Dermis blood vessel endothelial cell (primary cell): Measurements from ENCODE around the gene CDH6. TPM values are rescaled to one million over a fixed set of nuclear protein-coding genes. Genes with fewer than 3 reads are reported as not detected.

Experiments
- DNase-seq: peaks from one replicate; pipeline ENCODE4 v3.0.0; 2010
- total RNA-seq: library from RNA; depleted of rRNA; stranded (reverse); fragments of >200 nt; gene quantifications from 2 replicates; pipeline ENCODE4 v1.2.3, GENCODE V29; 2014

Gene CDH6
- total RNA-seq, 1 donor from 2014 or later = 1.5 TPM

DNA sequence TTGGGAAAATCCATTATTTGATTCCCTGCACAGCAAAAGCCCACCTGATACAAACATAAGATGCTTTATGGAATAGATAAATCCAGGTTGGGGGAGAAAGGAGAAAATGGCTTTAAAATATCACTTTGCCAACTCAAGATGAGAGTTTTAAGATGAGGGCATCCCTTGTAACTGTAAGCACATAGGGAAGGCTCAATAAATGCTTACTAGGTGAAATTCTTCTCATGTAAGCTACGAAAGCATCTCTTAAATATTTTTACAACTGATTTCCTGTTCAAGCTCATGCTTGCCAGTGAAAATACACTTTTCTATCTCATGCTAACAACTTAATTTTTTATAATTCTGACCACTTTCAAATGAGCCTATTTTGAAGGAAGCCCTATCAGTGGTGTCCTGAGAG is 11.5 kb downstream of the CDH6 start:
- DNase-seq = no peak

DNA sequence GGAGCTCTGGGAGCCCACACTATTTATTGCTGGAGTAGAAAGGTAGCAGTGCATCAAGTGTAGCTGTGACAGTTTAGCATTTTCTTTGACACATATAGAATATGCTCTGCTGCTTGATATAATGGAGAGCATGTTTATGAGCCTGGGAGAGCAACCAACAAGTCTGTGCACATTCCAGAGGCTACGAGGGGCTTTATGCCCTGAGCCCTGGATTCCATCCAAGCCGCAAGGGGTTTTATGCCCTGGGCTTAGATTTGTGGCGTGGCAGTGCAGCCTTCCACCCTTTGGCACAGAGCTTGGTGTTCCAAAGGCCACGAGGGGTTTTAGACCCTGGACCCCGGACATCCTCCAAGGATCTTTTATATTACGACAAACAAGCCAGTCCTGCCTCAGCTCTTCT is 14.6 kb downstream of the CDH6 start:
- DNase-seq = no peak

DNA sequence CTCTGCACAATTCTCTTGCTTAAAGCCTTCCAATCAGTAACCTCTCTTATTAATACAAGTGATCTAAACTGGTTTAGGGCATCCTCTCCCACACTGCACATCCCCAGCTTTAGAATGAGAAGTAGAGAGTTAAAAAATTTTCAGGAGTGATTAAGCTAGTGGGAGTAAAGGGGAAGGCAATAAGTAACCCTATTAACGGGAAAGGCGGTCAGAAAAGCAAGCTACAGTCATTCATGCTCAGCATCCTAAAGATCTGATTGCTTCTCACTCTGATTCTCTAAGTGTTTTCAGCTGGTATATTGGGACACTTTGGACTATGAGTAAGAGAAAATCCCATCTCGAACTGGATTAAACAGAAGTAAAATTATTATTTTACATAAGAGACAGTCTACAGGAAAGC is 15.8 kb downstream of the CDH6 start:
- no peak for DNase-seq

DNA sequence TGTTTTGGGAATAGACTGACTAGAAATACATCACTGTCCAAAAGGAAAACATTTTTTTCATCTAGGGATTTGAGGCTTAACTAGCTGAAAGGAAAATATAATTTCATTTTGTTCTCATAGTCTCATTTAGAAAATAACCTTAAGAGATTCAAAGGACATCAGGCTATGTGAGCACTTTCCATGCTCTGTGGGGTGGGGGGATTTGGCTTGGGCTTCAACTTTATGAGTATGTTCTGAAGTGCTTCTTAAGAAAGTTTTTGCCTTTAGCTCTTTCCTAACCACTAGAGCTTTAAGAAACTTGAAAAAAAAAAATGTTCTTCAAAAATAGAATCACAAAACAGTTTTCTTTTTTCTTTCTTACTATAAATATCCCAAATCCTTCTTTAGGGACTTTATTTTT is 17.6 kb downstream of the CDH6 start:
- no peak for DNase-seq

DNA sequence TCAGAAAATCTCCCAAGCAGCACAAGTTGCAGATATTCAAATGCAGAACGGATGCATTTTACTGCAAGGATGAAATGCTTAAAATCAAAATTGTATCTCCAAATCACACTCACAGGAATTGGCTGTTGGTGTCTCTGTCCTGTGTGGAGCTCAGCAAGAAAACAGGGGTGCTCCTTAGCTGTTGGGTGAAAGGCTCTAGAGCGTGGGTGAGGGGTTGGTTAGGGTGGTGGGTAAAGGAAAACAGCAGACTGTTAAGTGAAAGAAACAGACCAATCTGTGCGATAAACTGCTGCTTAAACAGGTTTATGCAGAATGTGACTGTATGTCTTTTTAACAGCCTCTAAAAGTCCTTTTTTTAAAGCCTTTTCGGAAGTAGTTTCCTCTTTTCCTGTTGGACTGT is 19.8 kb downstream of the CDH6 start:
- no peak for DNase-seq

DNA sequence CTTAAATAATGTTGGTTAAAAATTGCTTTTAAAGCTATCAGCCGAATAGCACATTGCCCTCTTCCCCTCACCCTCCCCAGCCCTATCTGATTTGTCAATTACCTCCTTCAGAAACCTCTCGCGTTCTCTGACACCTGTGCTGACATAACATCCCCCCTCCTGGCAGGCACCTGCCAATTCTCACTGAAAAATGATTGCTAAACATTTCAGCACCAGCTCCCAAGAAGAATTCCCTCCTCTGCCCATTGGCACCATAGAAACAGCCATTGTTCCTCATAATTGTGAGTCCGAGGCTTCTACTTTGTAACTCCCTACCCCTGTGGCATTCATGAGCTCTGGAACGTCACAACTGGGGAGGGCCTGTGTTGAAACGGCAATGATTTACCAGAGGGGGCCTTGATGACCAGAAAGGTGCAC is 20.2 kb downstream of the CDH6 start:
- no peak for DNase-seq

DNA sequence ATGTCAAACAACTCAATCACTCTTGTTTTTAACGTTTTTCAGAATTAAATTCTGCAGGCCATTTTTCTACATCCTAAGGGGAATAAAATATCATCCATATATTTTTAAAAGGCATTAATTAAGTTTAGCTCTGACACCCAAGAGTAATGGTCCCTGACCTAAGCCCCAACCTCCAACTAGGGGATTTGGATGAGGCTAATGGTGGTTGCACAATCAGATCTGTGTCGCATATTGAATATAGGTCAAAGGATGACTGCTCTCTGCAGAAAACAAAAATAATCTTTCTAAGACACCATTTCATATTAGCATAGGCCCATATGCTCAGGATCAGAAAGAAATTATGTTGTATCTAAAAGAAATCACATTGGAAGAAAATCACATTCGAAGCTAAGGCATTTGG is 20.7 kb downstream of the CDH6 start:
- no peak for DNase-seq

DNA sequence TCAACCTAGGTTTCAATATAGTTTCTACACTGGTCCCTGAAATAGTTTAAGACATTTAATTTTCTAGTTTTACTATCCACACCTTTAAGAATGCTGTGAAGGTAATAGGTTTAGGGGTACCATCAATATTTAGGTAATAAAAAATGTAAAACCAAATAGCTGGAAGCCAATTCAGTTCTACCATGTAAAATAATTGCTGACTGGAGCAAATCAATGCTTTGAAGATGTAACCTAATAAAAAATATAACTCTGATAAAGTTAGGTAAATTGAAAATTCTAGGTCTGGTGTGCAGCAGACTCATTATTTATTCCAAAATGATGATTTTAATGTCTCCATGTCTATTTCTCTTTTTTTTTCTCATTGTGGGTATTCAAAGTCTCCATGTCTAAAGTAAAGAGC is 21.8 kb downstream of the CDH6 start:
- DNase-seq = no peak

DNA sequence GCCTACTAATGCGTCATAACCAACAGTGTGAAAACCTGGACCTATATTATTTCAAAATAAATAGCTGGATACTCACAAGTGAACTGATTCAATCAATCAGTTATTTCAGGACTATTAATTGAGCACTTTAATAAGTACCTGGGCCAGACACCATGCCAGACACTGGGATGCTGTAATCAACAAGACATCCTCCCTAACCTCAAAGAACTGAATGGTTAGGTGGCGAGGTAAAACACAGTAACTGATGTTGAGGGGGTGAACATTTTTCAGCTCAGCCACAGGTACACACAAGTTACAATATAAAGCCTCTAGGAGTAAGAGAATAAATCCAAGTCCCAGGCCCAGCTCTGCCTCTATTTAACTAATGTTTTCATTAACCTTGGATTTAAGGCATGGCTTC is 24.0 kb downstream of the CDH6 start:
- no peak for DNase-seq

DNA sequence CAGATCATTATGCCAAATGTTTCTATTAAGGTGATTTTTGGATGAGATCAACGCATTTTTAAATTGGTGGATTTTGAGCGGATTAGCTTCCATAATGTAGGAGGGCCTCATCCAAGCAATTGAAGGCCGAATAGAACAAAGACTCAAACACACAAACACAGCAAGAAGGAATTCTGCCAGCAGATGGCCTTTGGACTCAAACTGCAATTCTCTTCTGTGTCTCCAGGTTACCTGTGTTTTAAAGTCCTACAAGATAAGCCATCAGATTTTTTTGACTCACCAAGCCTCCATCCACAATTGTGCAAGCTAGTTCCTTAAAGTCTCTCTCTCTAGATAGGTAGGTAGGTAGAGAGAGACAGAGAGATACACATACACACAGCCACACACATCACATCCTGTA is 25.5 kb downstream of the CDH6 start:
- DNase-seq = no peak

DNA sequence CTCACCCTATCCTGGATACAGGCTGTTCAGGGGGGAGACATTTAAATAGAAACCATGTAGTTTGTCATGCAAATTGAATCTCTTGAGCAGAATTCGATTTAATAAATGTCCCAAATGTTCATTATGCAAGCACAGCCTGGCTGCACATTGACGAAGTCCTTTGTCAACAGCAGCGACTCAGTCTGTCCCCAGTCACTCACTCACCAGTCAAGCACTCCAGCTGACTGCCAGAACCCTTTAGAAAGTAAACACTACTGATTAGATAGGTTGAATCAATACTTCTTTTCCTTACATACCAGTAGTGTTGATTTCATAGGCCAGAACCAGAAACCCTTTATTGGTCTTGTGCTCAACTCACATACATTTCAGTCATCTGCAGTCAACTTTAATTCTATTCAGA is 27.5 kb downstream of the CDH6 start:
- no peak for DNase-seq

DNA sequence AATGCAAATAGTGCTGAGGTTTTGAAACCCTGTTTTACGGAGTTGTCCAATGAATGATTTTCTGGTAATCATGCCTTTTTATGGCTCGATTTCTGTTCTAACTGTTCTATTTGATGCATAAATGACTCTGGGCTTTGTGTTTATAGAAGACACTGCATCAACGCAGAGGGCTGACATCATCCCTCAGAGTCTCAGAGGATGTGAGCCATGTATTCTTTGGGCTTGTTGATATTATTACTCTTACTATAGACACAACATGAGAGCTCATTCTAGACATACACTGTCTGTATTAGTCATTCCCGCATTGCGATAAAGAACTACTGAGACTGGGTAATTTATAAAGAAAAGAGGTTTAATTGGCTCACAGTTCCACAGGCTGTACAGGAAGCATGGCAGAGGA is 31.6 kb downstream of the CDH6 start:
- DNase-seq = no peak

DNA sequence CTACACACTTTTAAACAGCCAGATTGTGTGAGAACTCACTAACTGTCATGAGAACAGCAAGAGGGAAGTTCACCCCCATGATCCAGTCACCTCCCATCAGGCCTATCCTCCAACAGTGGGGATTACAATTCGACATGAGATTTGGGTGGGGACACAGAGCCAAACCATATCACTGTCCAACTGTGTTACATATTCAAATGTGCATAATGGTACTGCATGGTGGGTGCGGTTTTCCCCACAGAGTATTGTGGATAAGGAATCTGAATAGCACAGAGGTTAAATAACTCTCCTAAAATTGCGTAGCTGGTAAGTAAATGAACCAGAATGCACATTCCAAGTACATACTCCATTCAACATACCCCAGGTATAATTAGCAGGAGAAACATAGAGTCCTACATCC is 32.1 kb downstream of the CDH6 start:
- DNase-seq = no peak

DNA sequence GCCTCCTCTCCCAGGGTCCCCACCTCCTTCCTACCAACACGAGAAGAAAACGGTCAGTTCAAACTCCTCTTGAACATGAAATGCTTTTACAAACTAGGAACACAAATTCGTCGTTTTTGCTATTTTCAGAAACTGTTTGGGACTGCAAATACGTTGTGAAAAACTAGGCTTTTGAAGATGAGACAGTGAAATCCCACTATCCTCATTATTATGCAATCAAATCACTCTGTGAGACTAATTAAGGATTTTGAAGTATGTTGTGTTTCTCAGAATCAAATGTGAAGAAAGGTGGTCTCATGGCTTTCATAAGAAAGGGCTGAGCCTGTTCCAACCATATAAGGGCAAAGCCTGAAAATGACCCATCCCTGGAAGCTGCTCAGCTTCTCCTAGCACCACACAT is 33.2 kb downstream of the CDH6 start:
- DNase-seq = no peak

DNA sequence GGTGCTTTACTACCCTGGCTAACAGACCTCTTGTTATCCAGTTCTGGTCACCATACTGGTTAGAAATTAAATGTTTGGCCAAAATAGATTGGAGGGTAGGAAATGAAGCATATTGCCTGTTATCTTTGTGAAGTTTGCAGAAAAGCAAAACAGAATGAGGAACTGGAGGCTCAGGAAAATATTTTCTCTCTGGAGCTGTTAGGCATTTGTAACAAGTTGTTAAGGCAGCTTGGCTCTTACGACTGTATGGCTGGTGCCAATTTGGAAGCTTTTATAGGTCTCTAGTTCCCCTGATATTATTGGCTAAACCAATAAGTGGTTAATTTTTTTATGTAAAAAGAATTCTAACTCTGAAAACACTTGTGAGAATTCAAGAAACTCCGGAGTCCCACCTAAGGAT is 35.8 kb downstream of the CDH6 start:
- DNase-seq = no peak

DNA sequence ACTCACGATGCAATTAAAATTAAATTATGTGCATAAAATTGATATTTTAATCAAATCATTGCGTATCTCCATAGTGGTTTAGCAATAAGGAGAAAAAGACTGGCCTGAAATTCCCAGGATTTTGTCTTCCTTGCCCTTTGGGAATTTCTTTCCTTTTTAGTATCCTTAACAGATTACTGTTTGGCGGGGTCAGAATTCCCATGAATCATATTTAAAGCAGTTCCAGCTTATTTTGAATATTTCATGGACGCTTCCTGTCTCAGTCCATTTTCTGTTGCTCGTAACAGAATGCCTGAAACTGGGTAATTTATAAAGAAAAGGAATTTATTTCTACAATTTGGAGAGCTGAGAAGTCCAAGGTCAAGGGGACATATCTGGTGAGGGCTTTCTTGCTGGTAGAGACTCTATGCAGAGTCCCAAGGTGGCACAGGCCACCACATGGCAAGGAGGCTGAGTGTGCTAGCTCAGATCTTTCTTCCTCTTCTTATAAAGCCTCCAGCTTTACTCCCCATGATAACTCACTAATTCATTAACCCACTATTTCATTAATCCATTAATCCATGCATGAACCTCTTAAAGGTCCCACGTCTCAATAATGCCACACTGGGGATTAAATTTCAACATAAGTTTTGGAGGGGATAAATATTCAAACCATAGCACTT is 37.8 kb downstream of the CDH6 start:
- DNase-seq = no peak

DNA sequence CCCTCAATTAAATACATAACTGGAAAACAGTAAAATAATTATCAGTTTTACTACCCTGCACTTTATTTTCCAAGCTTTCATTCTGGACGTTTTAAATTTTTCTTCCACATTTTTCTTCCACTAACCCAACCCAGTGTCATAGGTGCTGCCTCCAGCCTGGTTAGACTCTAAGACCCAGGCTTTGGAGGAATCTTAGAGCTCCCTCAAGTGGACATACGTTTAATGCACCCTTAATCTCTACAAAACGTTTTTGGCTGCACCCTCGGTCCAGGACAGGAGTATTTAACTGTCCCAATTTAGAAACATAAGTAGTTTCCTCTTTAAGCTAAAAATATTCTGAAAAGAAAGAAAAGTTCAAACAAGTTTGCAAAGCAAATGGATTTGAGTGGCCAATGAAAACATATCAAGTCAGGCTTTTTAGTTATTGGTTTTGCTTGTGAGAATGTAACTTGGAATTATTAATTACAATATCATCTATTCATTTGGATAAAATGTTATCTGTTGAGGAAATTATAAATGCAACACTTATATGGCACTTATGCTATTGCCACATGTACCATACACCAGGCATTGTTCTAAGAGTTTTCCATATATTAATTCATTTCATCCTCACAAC is 38.9 kb downstream of the CDH6 start:
- DNase-seq = peak; percentile 5

DNA sequence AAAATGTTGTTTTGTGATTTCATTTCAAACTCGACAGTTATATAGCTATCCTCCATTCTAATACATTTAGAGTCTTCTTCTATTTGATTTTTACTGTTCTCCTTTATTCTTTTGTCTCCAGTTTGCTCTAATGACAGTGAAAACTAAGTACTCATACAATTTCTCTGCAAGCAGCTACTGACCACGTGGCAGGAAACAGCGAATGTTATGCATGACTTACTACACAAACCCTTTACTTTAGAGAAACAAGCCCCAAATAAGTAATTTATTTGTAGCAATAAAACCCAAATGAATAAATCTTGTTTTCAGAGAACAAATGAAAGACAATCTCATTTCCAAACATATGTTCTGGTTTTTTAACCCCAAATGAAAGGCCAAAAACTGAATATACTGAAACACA is 41.9 kb downstream of the CDH6 start:
- no peak for DNase-seq

DNA sequence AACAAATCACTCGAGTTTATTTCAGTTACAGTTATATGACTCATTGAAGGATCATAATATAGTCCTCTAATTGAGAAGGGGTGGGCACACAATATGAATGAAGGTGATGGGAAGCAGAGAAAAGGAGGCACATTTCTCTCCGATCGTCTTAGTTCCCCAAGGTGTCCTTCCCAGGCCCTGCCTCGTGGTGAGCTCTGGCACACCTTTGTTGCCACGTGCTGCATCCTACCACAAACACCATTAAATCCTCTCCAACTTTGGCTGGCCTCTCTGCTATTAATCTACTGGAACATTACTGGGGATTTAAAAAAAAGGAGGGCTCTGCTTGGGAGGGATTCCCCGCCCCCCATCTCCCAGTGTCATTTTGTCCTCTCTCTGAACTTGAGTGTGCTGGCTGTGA is 42.9 kb downstream of the CDH6 start:
- DNase-seq = no peak

DNA sequence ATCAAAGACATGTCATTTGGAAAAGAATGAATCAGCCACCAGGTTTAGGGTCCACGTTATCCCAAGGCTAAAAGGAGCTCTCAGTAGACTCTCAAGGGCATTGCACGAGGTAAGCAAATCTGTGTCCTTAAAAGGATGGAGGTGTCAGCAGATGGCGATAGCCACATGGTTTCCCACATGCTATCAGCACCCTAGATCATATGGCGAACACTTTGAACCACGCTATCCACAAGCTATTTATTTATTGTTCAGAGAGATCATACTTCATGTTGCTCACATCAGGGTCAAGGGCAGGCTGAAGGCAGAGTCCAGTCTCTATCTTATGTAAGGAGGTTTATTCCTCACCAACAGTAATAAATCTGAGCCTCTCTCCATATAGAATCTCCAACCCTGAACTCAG is 43.7 kb downstream of the CDH6 start:
- DNase-seq = no peak

DNA sequence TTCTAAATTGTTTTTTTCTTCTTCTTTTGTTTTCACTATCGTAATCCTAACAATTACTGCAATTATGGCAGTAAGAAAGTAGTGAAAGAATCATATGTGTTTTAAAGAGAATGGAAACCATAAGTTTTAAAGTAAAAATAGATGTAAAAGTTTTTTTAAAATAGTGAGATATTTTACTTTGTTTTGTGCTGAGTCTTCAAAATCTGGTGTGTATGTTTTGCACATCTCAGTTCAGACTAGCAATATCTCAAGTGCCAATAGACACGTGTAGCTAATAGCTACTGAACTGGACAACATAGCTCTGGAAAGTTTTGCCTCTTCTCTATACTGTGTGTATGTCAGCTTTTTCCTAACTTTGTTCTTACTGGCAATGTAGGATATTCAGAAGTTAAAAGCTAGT is 45.0 kb downstream of the CDH6 start:
- DNase-seq = no peak

DNA sequence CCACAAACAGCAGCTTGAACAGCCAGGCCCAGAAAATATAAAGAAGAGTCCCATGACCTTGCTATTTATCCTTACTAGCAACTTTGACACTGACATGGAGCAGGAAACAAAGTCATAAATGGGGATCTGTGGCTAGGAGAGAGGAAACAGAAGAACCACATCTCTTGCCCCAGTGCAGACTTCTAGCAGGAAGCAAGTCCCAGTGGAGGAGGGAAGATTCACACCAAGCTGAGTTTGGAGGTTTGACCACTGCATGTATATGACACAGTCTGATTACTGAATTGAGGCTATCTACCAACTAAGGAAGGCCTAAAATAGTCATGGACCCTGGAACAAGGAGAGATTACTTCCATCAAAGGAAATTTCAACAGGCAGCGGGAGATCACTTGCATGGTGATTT is 51.4 kb downstream of the CDH6 start:
- DNase-seq = no peak

DNA sequence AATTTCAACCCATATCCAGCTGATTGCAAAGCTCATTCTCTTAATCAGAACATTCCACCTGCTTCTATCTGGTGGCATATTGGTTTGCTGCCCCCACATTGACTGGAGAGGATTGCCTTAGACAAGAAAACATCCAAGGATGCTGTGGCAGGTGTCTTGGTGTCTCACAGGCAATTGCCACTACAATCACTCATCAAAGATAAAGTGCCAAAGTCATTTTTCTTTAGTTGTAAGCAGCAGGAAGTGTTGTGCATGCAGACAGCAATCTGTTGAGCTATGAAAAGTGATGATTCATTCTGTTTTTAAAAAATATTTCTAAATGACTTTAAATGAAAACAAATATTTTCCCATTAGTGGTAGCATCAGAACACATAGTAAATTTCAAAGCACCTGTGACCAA is 53.9 kb downstream of the CDH6 start:
- DNase-seq = no peak

DNA sequence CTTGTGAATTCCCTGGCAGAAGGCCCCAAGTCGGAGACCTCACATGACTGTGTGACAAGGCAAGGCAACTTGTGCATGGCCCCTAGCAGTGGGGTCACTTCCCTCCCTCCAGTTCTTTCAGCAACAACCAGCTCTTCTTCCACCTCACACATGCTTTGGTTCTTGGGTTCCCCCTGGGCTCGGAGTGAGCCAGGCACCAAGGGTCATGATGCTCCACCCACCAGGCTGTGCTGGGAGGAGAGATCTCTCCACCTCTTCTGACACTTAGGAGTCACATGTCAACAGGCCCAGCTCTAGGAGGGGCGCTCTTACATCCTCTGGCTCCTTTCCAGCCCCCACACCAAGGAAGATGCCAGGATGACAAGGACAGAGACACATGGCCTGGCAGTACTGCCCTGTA is 56.7 kb downstream of the CDH6 start:
- no peak for DNase-seq

DNA sequence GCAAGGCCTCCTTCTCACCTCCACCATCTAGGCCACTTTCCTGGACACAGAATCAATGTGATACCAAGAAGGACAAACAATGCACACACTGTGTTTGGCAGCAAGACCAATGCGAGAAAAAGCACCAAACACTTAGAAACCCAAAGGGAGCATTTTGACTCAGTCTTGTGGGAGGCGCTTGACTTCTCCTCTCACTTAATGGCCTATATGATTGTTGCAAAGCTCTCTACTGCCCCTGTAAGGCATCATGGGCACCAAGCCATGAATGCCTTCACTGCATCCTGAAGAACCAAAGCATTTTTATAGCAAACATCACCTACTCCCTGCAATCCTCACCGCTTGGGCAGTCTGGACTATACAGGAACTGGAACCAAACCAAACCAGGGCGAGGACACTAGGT is 57.5 kb downstream of the CDH6 start:
- no peak for DNase-seq
